Peyer's patch (tissue), 4 donors: ENCODE measurements around the gene COLEC12.

ENCODE experiments used
- POLR2A ChIP-seq, 2 donors: fragments of 450-650 bp; IDR thresholded peaks; one replicate each; pipeline ENCODE4 v1.5.1; 2017; ENCODE audit warnings: antibody characterized with exemption in 2 of 2, mild to moderate bottlenecking in 2 of 2, moderate library complexity in 2 of 2
- TF ChIP-seq, protein P1 (sequence below), 6 experiments: fragments of 450-650 bp in 4 of 6; fragments of 200-600 bp in 2 of 6; sonication (generic) in 1 of 6; IDR thresholded peaks; one replicate each; pipeline ENCODE4 v1.5.1; 2017 to 2019; ENCODE audit warnings: antibody characterized with exemption in 6 of 6, mild to moderate bottlenecking in 3 of 6, moderate library complexity in 1 of 6

DNA sequence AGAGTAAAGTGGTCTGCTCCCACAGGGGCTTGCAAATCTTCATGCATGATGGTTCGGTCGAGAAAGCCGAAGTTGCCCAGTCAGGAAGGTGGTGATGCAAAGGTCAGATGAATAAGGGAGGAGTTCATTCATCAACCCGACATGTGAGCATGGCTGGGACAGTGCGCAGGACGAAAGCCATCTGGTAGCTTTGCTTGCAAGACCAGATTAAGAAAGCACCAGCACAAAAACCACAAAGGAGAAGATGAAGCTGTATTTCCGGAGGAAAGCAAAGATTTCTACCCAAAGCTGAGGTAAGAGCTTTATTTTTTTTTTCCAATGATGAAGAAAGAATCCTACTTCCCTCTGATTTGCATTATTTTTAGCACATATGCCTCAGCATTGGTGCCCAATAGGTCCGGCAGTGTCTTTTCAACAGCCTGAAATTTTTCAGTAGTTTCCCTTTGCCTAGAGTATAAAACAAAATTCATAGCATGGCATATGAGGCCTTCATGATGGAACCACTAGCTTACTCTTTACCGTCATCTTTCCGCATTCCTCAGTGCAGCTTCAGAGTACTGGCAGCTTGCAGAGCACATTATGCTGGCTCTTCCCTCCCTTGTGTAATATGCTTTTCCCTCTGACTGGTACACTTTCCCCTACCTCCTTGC is 120.7 kb downstream of the COLEC12 start:
- TF ChIP-seq, protein P1, sequence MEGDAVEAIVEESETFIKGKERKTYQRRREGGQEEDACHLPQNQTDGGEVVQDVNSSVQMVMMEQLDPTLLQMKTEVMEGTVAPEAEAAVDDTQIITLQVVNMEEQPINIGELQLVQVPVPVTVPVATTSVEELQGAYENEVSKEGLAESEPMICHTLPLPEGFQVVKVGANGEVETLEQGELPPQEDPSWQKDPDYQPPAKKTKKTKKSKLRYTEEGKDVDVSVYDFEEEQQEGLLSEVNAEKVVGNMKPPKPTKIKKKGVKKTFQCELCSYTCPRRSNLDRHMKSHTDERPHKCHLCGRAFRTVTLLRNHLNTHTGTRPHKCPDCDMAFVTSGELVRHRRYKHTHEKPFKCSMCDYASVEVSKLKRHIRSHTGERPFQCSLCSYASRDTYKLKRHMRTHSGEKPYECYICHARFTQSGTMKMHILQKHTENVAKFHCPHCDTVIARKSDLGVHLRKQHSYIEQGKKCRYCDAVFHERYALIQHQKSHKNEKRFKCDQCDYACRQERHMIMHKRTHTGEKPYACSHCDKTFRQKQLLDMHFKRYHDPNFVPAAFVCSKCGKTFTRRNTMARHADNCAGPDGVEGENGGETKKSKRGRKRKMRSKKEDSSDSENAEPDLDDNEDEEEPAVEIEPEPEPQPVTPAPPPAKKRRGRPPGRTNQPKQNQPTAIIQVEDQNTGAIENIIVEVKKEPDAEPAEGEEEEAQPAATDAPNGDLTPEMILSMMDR (IDR thresholded peaks at IDR 0.05) = no peak
- TF ChIP-seq POLR2A (IDR thresholded peaks at IDR 0.05) = no peak
